H1 (cell line): Measurements from ENCODE around the gene RGL2. TPM values are rescaled to one million over a fixed set of nuclear protein-coding genes. Genes with fewer than 3 reads are reported as not detected.
"Not testable (repeated sequence)": the region's sequence is repeated elsewhere in the genome, so short reads cannot be mapped to it uniquely, and the experiment has no call there.

Experiments
- CTCF ChIA-PET: fragments of 300-600 bp; sonication (Branson Sonifier 250); formaldehyde crosslinking; loops from one replicate; lab custom pipeline; 2021; ENCODE audit not compliant: partially characterized antibody; lab: Charles Lee
- POLR2A ChIA-PET: fragments of 300-600 bp; sonication (Branson Sonifier 250); formaldehyde crosslinking; loops from one replicate; lab custom pipeline; 2021; ENCODE audit warnings: inconsistent platforms; ENCODE audit not compliant: partially characterized antibody; lab: Charles Lee
- DNase-seq, 2 experiments: peaks; one replicate each; pipeline versions ENCODE4 v3.0.0 to v3.0.0-alpha.2; 2010 to 2022; ENCODE audit warnings: low spot score in 2 of 2, low read depth in 1 of 2, mixed read lengths in 1 of 2
- FAIRE-seq: peaks from 2 replicates; lab custom pipeline; 2011; peaks lifted over from hg19 to GRCh38; lab: Jason Lieb, UNC
- H2AFZ ChIP-seq: 2 replicates; pipeline ENCODE4 v1.8.1; 2012; ENCODE audit warnings: low read length, inconsistent platforms
- H2AK5ac ChIP-seq: 2 replicates; pipeline ENCODE4 v1.6.1; 2013; ENCODE audit warnings: low read depth, low read length
- H2BK120ac ChIP-seq: replicated peaks from 2 replicates; pipeline ENCODE3; 2013; ENCODE audit warnings: low read depth, low read length, inconsistent platforms
- H2BK12ac ChIP-seq: 2 replicates; pipeline ENCODE4 v1.6.1; 2013; ENCODE audit warnings: low read depth, low read length
- H2BK15ac ChIP-seq: 2 replicates; pipeline ENCODE4 v1.6.1; 2013; ENCODE audit warnings: low read length
- H2BK20ac ChIP-seq: 2 replicates; pipeline ENCODE4 v1.6.1; 2013; ENCODE audit warnings: low read length
- H2BK5ac ChIP-seq: 2 replicates; pipeline ENCODE4 v1.6.1; 2013; ENCODE audit warnings: low read depth, low read length
- H3K14ac ChIP-seq: 2 replicates; pipeline ENCODE4 v1.6.1; 2013; ENCODE audit warnings: inconsistent platforms; ENCODE audit not compliant: insufficient read length
- H3K18ac ChIP-seq: 2 replicates; pipeline ENCODE4 v1.6.1; 2013; ENCODE audit warnings: low read length; ENCODE audit errors: extremely low read depth
- H3K23ac ChIP-seq: 2 replicates; pipeline ENCODE4 v1.6.1; 2013; ENCODE audit warnings: inconsistent platforms; ENCODE audit not compliant: insufficient read length
- H3K23me2 ChIP-seq: 2 replicates; pipeline ENCODE4 v1.6.1; 2013; ENCODE audit warnings: low read depth, low read length
- H3K27ac ChIP-seq: 2 replicates; pipeline ENCODE4 v1.6.1; 2011; ENCODE audit warnings: low read depth, low read length, inconsistent platforms
- H3K27me3 ChIP-seq, 4 experiments: replicated peaks in 1 of 4; 1 replicate in 1 of 4; 2 replicates in 3 of 4; pipeline versions ENCODE4 v1.6.1 to v1.8.1; 2011 to 2013; ENCODE audit warnings: low read length in 3 of 4, mild to moderate bottlenecking in 3 of 4, inconsistent platforms in 2 of 4, mixed read lengths in 2 of 4, moderate library complexity in 1 of 4; ENCODE audit not compliant: control insufficient read depth in 3 of 4, insufficient read depth in 3 of 4; ENCODE audit errors: extremely low read depth in 1 of 4
- H3K36me3 ChIP-seq, 4 experiments: 2 replicates each; pipeline versions ENCODE4 v1.6.1 to v1.8.1; 2011 to 2013; ENCODE audit warnings: mild to moderate bottlenecking in 4 of 4, low read length in 3 of 4, moderate library complexity in 2 of 4, control low read depth in 1 of 4, inconsistent platforms in 1 of 4; ENCODE audit not compliant: insufficient read depth in 4 of 4, control insufficient read depth in 2 of 4
- H3K4ac ChIP-seq: replicated peaks from 2 replicates; pipeline ENCODE3; 2013; ENCODE audit warnings: low read length, low read depth, mixed read lengths, inconsistent platforms; ENCODE audit not compliant: insufficient read length
- H3K4me1 ChIP-seq, 4 experiments: replicated peaks in 1 of 4; 1 replicate in 1 of 4; 2 replicates in 3 of 4; pipeline versions ENCODE4 v1.6.1 to v1.8.1; 2011 to 2013; ENCODE audit warnings: low read length in 3 of 4, inconsistent platforms in 2 of 4, mixed read lengths in 1 of 4; ENCODE audit not compliant: insufficient read depth in 4 of 4, control insufficient read depth in 3 of 4
- H3K4me2 ChIP-seq, 2 experiments: 2 replicates each; pipeline versions ENCODE4 v1.6.1 to v1.8.1; 2011 to 2013; ENCODE audit warnings: low read depth in 2 of 2, low read length in 2 of 2, control low read depth in 1 of 2, inconsistent platforms in 1 of 2, mild to moderate bottlenecking in 1 of 2; ENCODE audit not compliant: insufficient read depth in 1 of 2
- H3K4me3 ChIP-seq, 4 experiments: fragments of 200-600, 300-600 bp in 1 of 4; sonication (generic), shearing (Covaris generic), sonication (Bioruptor Twin) in 1 of 4; 2 replicates each; pipeline versions ENCODE4 v1.5.1 to v1.8.1; 2011 to 2016; ENCODE audit warnings: low read length in 4 of 4, low read depth in 3 of 4, control low read depth in 2 of 4, inconsistent platforms in 2 of 4, mild to moderate bottlenecking in 2 of 4, mixed read lengths in 1 of 4, moderate library complexity in 1 of 4; ENCODE audit not compliant: insufficient read depth in 2 of 4; ENCODE audit errors: extremely low read depth in 1 of 4
- H3K56ac ChIP-seq: replicated peaks from 2 replicates; pipeline ENCODE3; 2013; ENCODE audit warnings: low read depth, mild to moderate bottlenecking, mixed read lengths, low read length, inconsistent platforms; ENCODE audit not compliant: insufficient read length
- H3K79me1 ChIP-seq: 2 replicates; pipeline ENCODE4 v1.6.1; 2013; ENCODE audit warnings: low read depth, low read length, control low read depth
- H3K79me2 ChIP-seq, 2 experiments: 2 replicates each; pipeline versions ENCODE4 v1.6.1 to v1.8.1; 2012 to 2013; ENCODE audit warnings: low read length in 2 of 2, mild to moderate bottlenecking in 2 of 2, inconsistent platforms in 1 of 2; ENCODE audit not compliant: insufficient read depth in 2 of 2, control insufficient read depth in 1 of 2
- H3K9ac ChIP-seq, 4 experiments: replicated peaks in 1 of 4; 1 replicate in 1 of 4; 2 replicates in 3 of 4; pipeline versions ENCODE4 v1.6.1 to v1.8.1; 2011 to 2013; ENCODE audit warnings: low read depth in 3 of 4, low read length in 3 of 4, control low read depth in 2 of 4, mild to moderate bottlenecking in 2 of 4, moderate library complexity in 2 of 4, inconsistent platforms in 1 of 4; ENCODE audit errors: extremely low read depth in 1 of 4
- H3K9me3 ChIP-seq, 2 experiments: 2 replicates each; pipeline versions ENCODE4 v1.6.1 to v1.8.1; 2012 to 2013; ENCODE audit warnings: mild to moderate bottlenecking in 2 of 2, moderate library complexity in 2 of 2, control low read depth in 1 of 2, inconsistent platforms in 1 of 2, low read depth in 1 of 2, low read length in 1 of 2, mixed read lengths in 1 of 2; ENCODE audit not compliant: insufficient read depth in 2 of 2
- H4K20me1 ChIP-seq, 2 experiments: replicated peaks in 1 of 2; 2 replicates each; pipeline versions ENCODE3 to v1.8.1; 2011 to 2013; ENCODE audit warnings: inconsistent platforms in 2 of 2, low read length in 2 of 2, mild to moderate bottlenecking in 1 of 2; ENCODE audit not compliant: insufficient read depth in 2 of 2, control insufficient read depth in 1 of 2
- H4K5ac ChIP-seq: 2 replicates; pipeline ENCODE4 v1.6.1; 2013; ENCODE audit warnings: low read length, low read depth, mixed read lengths, inconsistent platforms; ENCODE audit not compliant: insufficient read length
- H4K8ac ChIP-seq: 2 replicates; pipeline ENCODE4 v1.8.0; 2013; ENCODE audit warnings: mild to moderate bottlenecking, moderate library complexity, low read length, inconsistent platforms; ENCODE audit not compliant: insufficient read depth; ENCODE audit errors: extremely low read depth
- H4K91ac ChIP-seq: replicated peaks from 2 replicates; pipeline ENCODE3; 2013; ENCODE audit warnings: low read length, mixed read lengths, inconsistent platforms; ENCODE audit not compliant: insufficient read length
- WGBS, 2 experiments: shearing (Covaris generic) in 1 of 2; methylation state at CpG; one replicate each; pipeline versions ENCODE4 v1.1.6 to v1.1.7; 2013 to 2015; ENCODE audit warnings: low lambda C conversion rate in 2 of 2, mixed read lengths in 2 of 2, inconsistent platforms in 1 of 2, low coverage in 1 of 2, missing lambda C conversion rate in 1 of 2; ENCODE audit not compliant: insufficient replicate concordance in 2 of 2, insufficient coverage in 1 of 2, insufficient read length in 1 of 2; ENCODE audit errors: extremely low coverage in 1 of 2, missing lambda C conversion rate in 1 of 2; 5-methylcytosine and 5-hydroxymethylcytosine counted together
- polyA plus RNA-seq, 7 experiments: library from polyadenylated mRNA; depleted of rRNA in 3 of 7; stranded (reverse) in 5 of 7; unstranded in 2 of 7; fragments of >200 nt in 5 of 7; fragments of 200-250 nt in 2 of 7; gene quantifications; 1 replicate in 5 of 7; 2 replicates in 1 of 7; 4 replicates in 1 of 7; pipeline versions ENCODE4 v1.2.1 to v1.2.3, GENCODE V29; 2011 to 2013; ENCODE audit warnings: missing spikeins in 2 of 7, mixed read lengths in 2 of 7
- total RNA-seq: library from RNA; stranded (reverse); fragmentation: NEBNext Ultra II Directional; extraction: Animal tissue kit (Norgen Biotek cat#: 25700); gene quantifications from 2 replicates; pipeline ENCODE4 v1.2.1, GENCODE V29; 2021

The RGL2 gene
- total and polyA plus RNA-seq, 2 of the 8 experiments (the other 6 are each of a cell fraction or from before 2014, with no cell fraction given): 58.1 to 80.3 TPM

DNA sequence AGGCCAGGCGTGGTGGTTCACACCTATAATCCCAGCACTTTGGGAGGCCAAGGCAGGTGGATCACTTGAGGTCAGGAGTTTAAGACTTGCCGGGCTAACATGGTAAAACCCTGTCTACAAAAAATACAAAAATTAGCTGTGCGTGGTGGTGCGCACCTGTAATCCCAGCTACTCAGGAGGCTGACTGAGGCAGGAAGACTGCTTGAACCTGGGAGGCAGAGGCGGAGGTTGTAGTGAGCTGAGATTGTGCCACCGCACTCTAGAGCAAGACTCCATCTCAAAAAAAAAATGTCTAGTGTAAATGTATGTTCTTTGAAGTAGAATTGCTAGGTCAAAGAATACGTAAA is 44.8 kb upstream of the RGL2 start:
- not testable (repeated sequence) for H2AFZ ChIP-seq, H2BK15ac ChIP-seq, H2AK5ac ChIP-seq, H3K36me3 ChIP-seq, H3K79me2 ChIP-seq, H3K18ac ChIP-seq, DNase-seq, H3K4me3 ChIP-seq, H3K4ac ChIP-seq, H4K91ac ChIP-seq, H3K23me2 ChIP-seq, H3K79me1 ChIP-seq, H2BK120ac ChIP-seq, H3K14ac ChIP-seq, FAIRE-seq, H2BK20ac ChIP-seq, H3K27me3 ChIP-seq, H2BK12ac ChIP-seq, H3K9me3 ChIP-seq, H3K9ac ChIP-seq, H4K5ac ChIP-seq, H3K4me2 ChIP-seq, H3K4me1 ChIP-seq, H2BK5ac ChIP-seq, H4K20me1 ChIP-seq, H3K27ac ChIP-seq, H3K56ac ChIP-seq, H3K23ac ChIP-seq, H4K8ac ChIP-seq
- ChIA-PET POLR2A (interaction anchor here (0.6 kb wide), 2 partner anchors 22 to 101 kb away, joined by 3 to 4 read pairs; no protein-coding TSS in a partner anchor), CTCF (interaction anchor here (0.7 to 3.7 kb wide), 7 partner anchors 11 to 66 kb away, joined by 3 to 23 read pairs (median 4); partner anchors contain the start of gene B3GALT4)
- WGBS, 2 experiments: 95% methylated on average over 7 of the region's 7 CpGs; no CpG with 5 or more reads in 1 of the 2 experiments
